HUES64 (cell line): ENCODE results near the gene JDP2.

Experiments used
- H3K27ac ChIP-seq: 2 replicates; pipeline ENCODE4 v1.7.0; 2013; ENCODE audit warnings: low read depth, low read length, inconsistent platforms
- H3K27me3 ChIP-seq: 2 replicates; pipeline ENCODE4 v1.6.1; 2013; ENCODE audit warnings: mild to moderate bottlenecking, low read length; ENCODE audit not compliant: insufficient read depth
- H3K36me3 ChIP-seq: 2 replicates; pipeline ENCODE4 v1.6.1; 2013; ENCODE audit warnings: mild to moderate bottlenecking, low read length; ENCODE audit not compliant: insufficient read depth
- H3K4me1 ChIP-seq: 2 replicates; pipeline ENCODE4 v1.6.1; 2013; ENCODE audit warnings: mild to moderate bottlenecking, low read length, moderate library complexity; ENCODE audit not compliant: insufficient read depth
- H3K4me3 ChIP-seq: 2 replicates; pipeline ENCODE4 v1.5.1; 2013; ENCODE audit warnings: mild to moderate bottlenecking, low read length, moderate library complexity
- H3K9ac ChIP-seq: 2 replicates; pipeline ENCODE4 v1.6.1; 2013; ENCODE audit warnings: mild to moderate bottlenecking, low read depth, low read length
- H3K9me3 ChIP-seq: 2 replicates; pipeline ENCODE4 v1.6.1; 2013; ENCODE audit warnings: low read depth, low read length; ENCODE audit not compliant: insufficient read depth
- WGBS: fragments of 150-250, 120-280 bp; methylation state at CpG from one replicate; pipeline ENCODE4 v1.1.7; 2013; ENCODE audit warnings: missing lambda C conversion rate; 5-methylcytosine and 5-hydroxymethylcytosine counted together

Gene JDP2

DNA sequence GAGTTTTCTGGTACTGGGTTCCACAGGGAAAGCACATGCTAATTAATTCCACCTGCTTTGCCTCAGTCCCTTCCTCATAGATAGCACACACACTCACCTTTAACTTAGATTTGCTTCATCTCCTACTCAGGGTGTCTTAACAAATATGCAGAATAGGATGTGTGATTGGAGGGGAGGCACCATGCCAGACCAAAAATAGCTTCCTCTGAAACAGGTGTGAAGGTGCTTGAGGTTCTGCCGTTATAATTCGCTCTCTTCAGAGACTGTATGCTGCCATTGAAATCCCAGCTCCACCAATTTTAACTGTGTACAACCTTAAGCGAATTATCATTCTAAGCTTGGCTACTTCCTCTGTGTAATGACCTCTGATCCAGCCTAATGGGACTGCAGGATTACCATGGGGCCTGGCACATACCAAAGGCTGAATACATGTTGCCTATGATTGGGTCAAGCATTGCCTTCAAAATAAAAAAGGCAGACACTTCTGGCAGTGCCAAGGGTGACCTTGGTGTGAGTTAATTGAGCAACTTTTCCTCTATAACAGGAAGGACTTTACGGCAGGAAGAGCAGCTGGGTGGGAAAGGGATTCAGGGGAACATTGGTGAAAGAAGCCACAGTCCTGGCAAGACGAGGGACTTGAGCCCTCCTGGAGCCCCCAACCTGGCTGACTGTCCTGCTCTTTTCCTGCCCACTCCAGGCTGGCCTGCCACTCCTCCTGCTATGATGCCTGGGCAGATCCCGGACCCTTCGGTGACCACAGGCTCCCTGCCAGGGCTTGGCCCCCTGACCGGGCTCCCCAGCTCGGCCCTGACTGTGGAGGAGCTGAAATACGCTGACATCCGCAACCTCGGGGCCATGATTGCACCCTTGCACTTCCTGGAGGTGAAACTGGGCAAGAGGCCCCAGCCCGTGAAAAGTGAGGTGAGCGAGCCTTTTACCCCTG lies 9.7 kb downstream of the JDP2 start:
- Histone ChIP-seq H3K36me3 (peaks cover 40% of the 10 kb centered on the region), H3K4me3 (no peak overlapping the region), H3K27ac (no peak overlapping the region), H3K4me1 (0 out of 2 replicates have a peak, but pooled peaks cover 8% of the 10 kb centered on the region), H3K9ac (no peak overlapping the region), H3K27me3 (no peaks in the 10 kb centered on the region), H3K9me3 (no peaks in the 10 kb centered on the region)
- WGBS, result 90% methylated on average over 14 of the region's 14 CpGs

DNA sequence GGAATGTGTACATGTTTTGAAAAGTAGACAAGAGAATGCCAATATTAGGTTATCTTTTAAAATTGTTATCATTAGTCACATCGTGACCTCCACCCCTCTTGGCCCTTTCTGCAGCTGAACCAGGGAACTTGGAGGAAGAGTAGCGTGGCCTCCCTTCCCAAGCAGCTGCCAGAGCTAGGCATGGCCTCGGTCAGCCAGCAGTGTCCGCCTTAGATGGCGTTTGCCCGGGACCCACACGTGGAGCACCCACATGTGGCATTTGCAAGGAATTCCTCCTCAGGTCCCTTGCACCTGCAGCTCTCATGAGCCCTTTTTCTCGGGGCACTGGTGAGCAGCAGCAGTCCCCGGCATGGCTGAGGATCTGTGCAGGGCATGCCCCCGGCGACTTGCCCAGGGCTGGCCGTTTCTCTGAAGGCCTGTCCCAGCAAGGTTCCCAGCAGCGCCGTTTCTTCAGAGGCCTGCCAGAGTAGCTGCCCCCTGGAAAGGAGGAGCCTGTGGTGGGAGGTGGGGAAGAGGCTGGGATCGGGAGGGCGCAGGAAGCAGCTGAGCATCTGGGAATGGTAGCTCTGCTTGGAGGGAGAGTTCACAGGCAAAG lies 10.8 kb downstream of the JDP2 start:
- WGBS, result 84% methylated on average over 16 of the region's 16 CpGs
- no peaks in the 10 kb centered on the region for H3K9me3 ChIP-seq
- H3K9ac ChIP-seq, result no peak overlapping the region
- 0 out of 2 replicates have a peak, but pooled peaks cover 8% of the 10 kb centered on the region for H3K4me1 ChIP-seq
- no peaks in the 10 kb centered on the region for H3K27me3 ChIP-seq
- H3K4me3 ChIP-seq, result no peak overlapping the region
- H3K36me3 ChIP-seq, result peaks cover 35% of the 10 kb centered on the region
- no peak overlapping the region for H3K27ac ChIP-seq

DNA sequence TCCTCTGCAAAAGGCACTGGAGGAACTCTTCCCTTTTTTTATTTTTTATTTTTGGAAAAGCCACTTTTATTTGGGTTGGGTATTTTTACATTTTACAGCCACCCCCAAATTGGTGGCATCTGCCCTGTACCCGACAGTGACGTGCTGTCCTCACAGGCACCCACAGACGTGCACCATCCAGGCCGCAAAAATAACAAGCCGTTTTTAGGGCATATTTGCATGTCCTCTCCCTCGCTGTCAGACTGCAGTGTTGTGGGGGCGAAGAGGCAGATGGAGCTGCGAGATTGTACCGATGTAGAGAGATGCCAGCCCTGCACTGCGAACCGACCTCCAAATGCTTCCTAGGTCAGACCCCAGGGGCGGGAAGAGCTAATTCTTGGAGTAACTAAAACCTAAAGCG lies 12.2 kb downstream of the JDP2 start:
- Histone ChIP-seq H3K9ac (no peak overlapping the region), H3K4me1 (0 out of 2 replicates have a peak, but pooled peaks cover 8% of the 10 kb centered on the region), H3K27me3 (no peaks in the 10 kb centered on the region), H3K4me3 (no peak overlapping the region), H3K36me3 (peaks cover 24% of the 10 kb centered on the region), H3K9me3 (no peaks in the 10 kb centered on the region), H3K27ac (no peak overlapping the region)
- 96% methylated on average over 13 of the region's 13 CpGs for WGBS

DNA sequence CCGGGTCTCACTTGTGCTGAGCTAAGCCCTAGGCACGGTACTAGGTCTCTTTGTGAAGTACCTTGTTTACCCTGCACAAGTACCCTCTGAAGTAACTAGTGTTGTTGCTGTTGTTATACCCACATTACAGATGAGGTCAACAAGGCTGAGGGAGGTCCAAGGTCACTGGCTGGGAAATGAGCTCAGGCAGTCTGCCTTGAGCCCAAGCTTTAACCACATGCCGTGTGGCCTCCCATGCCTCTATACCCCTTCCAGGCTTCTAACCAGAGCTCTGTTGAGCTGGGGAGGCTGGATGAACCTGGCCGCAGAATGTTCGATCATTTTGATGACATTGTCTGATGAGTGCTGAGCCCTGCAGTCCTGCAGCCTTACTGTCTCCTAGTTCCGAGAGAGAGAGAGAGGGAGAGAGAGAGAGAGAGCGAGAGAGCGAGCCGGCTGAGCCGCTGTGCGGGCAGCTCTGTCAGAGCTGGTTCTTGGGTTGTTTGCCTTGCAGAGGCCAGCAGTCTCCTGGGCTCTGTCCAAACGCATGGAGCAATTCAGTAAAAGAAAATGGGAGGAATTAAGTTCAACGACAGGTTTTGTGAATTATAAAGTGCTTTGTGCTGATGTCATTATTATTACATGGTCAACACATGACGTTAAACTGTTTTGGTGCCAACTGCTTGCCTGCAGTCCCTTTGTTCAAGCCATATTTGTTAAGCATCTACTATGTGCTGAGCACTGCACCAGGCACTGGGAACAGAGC lies 13.1 kb downstream of the JDP2 start:
- 87% methylated on average over 14 of the region's 14 CpGs for WGBS
- Histone ChIP-seq H3K4me1 (0 out of 2 replicates have a peak, but pooled peaks cover 8% of the 10 kb centered on the region), H3K9ac (no peak overlapping the region), H3K9me3 (no peaks in the 10 kb centered on the region), H3K36me3 (peaks cover 22% of the 10 kb centered on the region), H3K27me3 (no peaks in the 10 kb centered on the region), H3K27ac (no peak overlapping the region), H3K4me3 (no peak overlapping the region)

DNA sequence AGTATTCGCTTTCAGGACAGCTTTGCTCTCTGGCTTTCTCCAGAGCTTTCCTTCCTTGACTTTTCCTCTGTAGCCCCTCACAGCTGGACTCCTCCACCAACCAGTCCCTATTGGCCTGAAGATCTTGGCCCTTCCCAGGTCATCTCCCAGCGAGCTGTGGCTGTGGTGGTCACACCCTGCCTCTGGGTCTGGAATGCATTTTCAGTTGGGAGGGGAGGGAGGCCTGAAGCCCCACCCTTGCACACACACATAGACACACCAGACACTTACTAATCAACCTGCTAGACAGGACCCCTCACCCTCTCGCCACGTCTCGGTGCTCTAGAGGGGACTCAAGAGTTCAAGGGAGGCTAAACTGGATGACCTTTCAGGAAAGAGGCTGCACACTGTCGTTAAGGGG lies 13.9 kb downstream of the JDP2 start:
- Histone ChIP-seq H3K4me1 (0 out of 2 replicates have a peak, but pooled peaks cover 8% of the 10 kb centered on the region), H3K4me3 (no peak overlapping the region), H3K9me3 (no peaks in the 10 kb centered on the region), H3K27ac (no peak overlapping the region), H3K36me3 (peaks cover 20% of the 10 kb centered on the region), H3K27me3 (no peaks in the 10 kb centered on the region), H3K9ac (no peak overlapping the region)
- 90% methylated on average over 6 of the region's 6 CpGs for WGBS

DNA sequence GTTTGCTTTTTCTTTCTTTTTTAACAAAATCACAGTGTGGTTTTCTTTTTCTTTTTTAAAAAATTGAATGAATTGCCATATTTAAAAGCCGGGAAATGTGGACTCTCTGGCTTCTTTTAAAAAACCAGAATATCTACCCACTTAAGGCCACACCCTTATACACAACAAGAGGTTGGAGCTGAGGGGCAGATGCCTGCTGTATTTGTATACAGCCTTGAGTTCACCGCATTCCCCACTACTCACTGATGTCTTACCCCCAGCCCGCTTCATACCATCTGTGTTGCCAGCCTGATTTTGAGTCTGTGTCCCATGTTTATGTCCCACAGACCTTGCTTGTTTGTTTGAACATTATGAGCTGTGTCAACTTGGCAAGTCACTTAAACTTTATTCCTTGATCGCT lies 14.3 kb downstream of the JDP2 start:
- no peak overlapping the region for H3K4me3 ChIP-seq
- H3K9ac ChIP-seq, result no peak overlapping the region
- 0 out of 2 replicates have a peak, but pooled peaks cover 8% of the 10 kb centered on the region for H3K4me1 ChIP-seq
- 96% methylated on average over 3 of the region's 4 CpGs for WGBS
- no peaks in the 10 kb centered on the region for H3K27me3 ChIP-seq
- H3K36me3 ChIP-seq, result peaks cover 20% of the 10 kb centered on the region
- no peaks in the 10 kb centered on the region for H3K9me3 ChIP-seq
- H3K27ac ChIP-seq, result no peak overlapping the region

DNA sequence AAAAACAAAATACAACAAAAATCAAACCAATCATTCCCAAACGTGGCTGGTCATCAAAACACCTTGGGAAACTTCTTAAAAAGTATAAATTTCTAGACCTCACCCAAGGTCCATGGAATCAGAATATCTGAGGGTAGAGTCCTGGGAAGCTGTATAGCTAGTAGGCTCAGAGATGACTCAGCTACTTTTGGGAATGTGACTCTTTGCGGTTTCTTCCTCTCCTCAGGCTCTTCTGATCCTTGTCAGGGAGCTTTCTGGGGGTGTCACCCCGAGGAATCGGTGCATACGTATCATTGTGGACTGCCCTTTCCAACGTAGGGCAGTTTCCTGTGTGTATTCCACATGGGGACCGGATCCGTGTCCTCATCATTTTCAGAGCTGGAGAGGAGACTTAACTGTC lies 14.8 kb downstream of the JDP2 start:
- 83% methylated on average over 8 of the region's 8 CpGs for WGBS
- Histone ChIP-seq H3K36me3 (peaks cover 20% of the 10 kb centered on the region), H3K27ac (no peak overlapping the region)

DNA sequence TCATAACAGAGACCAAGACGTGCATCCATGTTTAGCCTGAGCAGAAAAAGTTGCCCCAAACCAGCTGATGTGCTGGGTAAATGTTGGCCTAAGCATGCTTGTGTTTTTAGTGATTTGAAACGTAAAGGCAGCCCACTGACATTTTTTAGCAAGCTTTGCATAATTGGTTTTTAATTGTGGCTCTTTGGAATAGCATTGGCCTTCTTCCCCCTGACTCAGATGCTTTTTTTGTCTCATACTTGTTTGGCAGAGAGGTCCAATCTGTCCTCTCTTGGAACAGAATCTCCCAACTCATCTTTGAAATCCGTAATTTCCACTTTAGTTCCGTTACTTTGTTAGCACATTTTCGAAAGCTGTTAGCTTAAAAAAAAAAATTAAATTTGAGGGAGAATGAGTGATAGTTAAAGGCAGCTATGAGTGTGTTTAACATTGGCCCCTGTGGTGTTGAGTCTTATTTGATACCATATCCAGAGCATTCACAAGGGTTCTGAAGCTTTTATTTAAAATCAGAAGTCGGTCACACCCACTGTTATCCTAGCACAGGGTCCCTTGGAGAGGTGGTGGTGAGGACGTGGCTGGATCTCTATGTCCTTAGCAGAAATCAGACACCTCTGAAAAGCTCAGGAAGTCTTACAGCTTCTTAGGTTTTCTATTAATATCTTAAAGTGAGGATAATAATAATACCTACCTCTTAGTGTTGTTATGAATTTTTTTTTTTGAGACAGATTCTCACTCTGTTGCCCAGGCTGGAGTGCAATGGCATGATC lies 15.6 kb downstream of the JDP2 start:
- H3K4me3 ChIP-seq, result no peak overlapping the region
- no peaks in the 10 kb centered on the region for H3K27me3 ChIP-seq
- no peak overlapping the region for H3K9ac ChIP-seq
- H3K9me3 ChIP-seq, result no peaks in the 10 kb centered on the region
- no peak overlapping the region for H3K27ac ChIP-seq
- 0 out of 2 replicates have a peak, but pooled peaks cover 6% of the 10 kb centered on the region for H3K4me1 ChIP-seq
- H3K36me3 ChIP-seq, result peaks cover 20% of the 10 kb centered on the region
- WGBS, result 92% methylated on average over 6 of the region's 7 CpGs

More for the DNA sequence above, 14.8 kb downstream of the JDP2 start:
- Histone ChIP-seq H3K9me3 (no peaks in the 10 kb centered on the region), H3K9ac (no peak overlapping the region), H3K27me3 (no peaks in the 10 kb centered on the region), H3K4me1 (0 out of 2 replicates have a peak, but pooled peaks cover 8% of the 10 kb centered on the region), H3K4me3 (no peak overlapping the region)

DNA sequence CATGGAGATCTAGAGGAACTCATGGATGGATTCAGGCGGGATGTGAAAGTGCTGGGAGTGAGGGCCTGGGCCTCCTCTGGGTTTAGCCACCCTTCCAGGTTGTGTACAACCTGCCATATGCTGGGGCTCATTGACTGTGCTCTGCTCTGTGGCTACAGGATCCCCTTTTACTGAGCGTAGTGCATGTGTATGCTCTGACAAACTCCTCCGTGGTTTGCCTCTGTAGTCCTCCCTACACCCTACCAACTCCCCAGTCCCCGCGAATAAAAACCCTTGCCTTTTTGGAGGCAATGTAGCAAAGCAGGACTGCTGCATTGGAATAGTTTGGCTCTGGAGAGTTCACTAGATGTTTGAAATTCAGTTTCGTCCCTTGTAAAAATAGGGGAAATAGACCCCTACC lies 17.4 kb downstream of the JDP2 start:
- 97% methylated on average over 5 of the region's 6 CpGs for WGBS
- H3K9ac ChIP-seq, result no peak overlapping the region
- H3K27me3 ChIP-seq, result no peaks in the 10 kb centered on the region
- no peak overlapping the region for H3K4me3 ChIP-seq
- H3K27ac ChIP-seq, result no peak overlapping the region
- 0 out of 2 replicates have a peak, but pooled peaks cover 6% of the 10 kb centered on the region for H3K4me1 ChIP-seq
- H3K36me3 ChIP-seq, result peaks cover 10% of the 10 kb centered on the region; the same call in 1 of the 2 replicates
- H3K9me3 ChIP-seq, result no peaks in the 10 kb centered on the region

DNA sequence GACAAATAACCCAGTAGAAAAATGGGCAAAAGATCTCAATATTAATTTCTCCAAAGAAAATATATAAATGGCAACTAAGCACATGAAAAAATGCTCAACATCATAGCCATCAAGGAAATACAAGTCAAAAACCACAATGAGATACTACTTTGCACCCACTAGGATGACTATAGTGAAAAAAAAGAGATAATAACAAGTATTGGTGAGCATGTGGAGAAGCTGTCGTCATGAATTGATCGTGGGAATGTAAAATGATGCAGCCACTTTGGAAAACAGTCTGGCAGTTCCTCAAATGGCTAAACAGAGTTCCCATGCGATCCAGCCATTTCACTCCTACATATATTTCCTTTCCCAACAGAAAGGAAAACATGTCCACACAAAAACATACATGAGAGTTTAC lies 18.1 kb downstream of the JDP2 start:
- H3K9ac ChIP-seq, result no peak overlapping the region
- H3K27me3 ChIP-seq, result no peaks in the 10 kb centered on the region
- no peak overlapping the region for H3K27ac ChIP-seq
- H3K9me3 ChIP-seq, result no peaks in the 10 kb centered on the region
- H3K4me3 ChIP-seq, result no peak overlapping the region
- H3K4me1 ChIP-seq, result 0 out of 2 replicates have a peak, but pooled peaks cover 6% of the 10 kb centered on the region
- peaks cover 10% of the 10 kb centered on the region; the same call in 1 of the 2 replicates for H3K36me3 ChIP-seq
- WGBS, result 95% methylated on average over 3 of the region's 3 CpGs
